H9 (cell line): ENCODE data around the gene IL9. TPM values are rescaled to one million over a fixed set of nuclear protein-coding genes. Genes with fewer than 3 reads are reported as not detected.

Experiments used
- DNase-seq: peaks from one replicate; pipeline ENCODE4 v3.0.0-alpha.2; 2017
- H2AFZ ChIP-seq: one replicate; pipeline ENCODE4 v1.6.1; 2013; ENCODE audit warnings: mild to moderate bottlenecking, low read length, control low read depth, moderate library complexity
- H2AK5ac ChIP-seq: 2 replicates; pipeline ENCODE4 v1.6.1; 2013; ENCODE audit warnings: low read length, control low read depth, mixed read lengths; ENCODE audit not compliant: insufficient read length
- H2BK120ac ChIP-seq: one replicate; pipeline ENCODE4 v1.6.1; 2013; ENCODE audit warnings: low read depth, mild to moderate bottlenecking, low read length, control low read depth, inconsistent platforms; ENCODE audit not compliant: poor library complexity, severe bottlenecking
- H2BK12ac ChIP-seq: 2 replicates; pipeline ENCODE4 v1.6.1; 2013; ENCODE audit warnings: low read length, control low read depth, mixed read lengths, low read depth; ENCODE audit not compliant: insufficient read length
- H2BK15ac ChIP-seq: 2 replicates; pipeline ENCODE4 v1.6.1; 2013; ENCODE audit warnings: low read depth, low read length, control low read depth
- H2BK20ac ChIP-seq: one replicate; pipeline ENCODE4 v1.6.1; 2013; ENCODE audit warnings: low read depth, mild to moderate bottlenecking, low read length, control low read depth, inconsistent platforms; ENCODE audit not compliant: poor library complexity, severe bottlenecking
- H2BK5ac ChIP-seq: 2 replicates; pipeline ENCODE4 v1.6.1; 2013; ENCODE audit warnings: low read length, control low read depth, mixed read lengths; ENCODE audit not compliant: insufficient read length
- H3K14ac ChIP-seq: 2 replicates; pipeline ENCODE4 v1.6.1; 2013; ENCODE audit warnings: low read length, control low read depth; ENCODE audit not compliant: insufficient read depth
- H3K18ac ChIP-seq: 2 replicates; pipeline ENCODE4 v1.6.1; 2013; ENCODE audit warnings: low read depth, mild to moderate bottlenecking, mixed read lengths, low read length, control low read depth; ENCODE audit not compliant: insufficient read length
- H3K23ac ChIP-seq: 2 replicates; pipeline ENCODE4 v1.6.1; 2013; ENCODE audit warnings: low read length, control low read depth, mixed read lengths, low read depth; ENCODE audit not compliant: insufficient read length
- H3K23me2 ChIP-seq: 2 replicates; pipeline ENCODE4 v1.6.1; 2013; ENCODE audit warnings: low read depth, mild to moderate bottlenecking, mixed read lengths, low read length, control low read depth; ENCODE audit not compliant: insufficient read length, poor library complexity, severe bottlenecking
- H3K27ac ChIP-seq: 2 replicates; pipeline ENCODE4 v1.5.1; 2013; ENCODE audit warnings: low read length, control low read depth, mixed read lengths, low read depth; ENCODE audit not compliant: insufficient read length
- H3K27me3 ChIP-seq: 2 replicates; pipeline ENCODE4 v1.6.1; 2013; ENCODE audit warnings: low read length, control low read depth, inconsistent platforms; ENCODE audit not compliant: insufficient read depth
- H3K4ac ChIP-seq: 2 replicates; pipeline ENCODE4 v1.6.1; 2013; ENCODE audit warnings: low read depth, mild to moderate bottlenecking, control low read depth, inconsistent platforms, low read length, moderate library complexity
- H3K4me1 ChIP-seq: 2 replicates; pipeline ENCODE4 v1.6.1; 2013; ENCODE audit warnings: low read length, control low read depth, inconsistent platforms; ENCODE audit not compliant: insufficient read depth
- H3K4me2 ChIP-seq: 2 replicates; pipeline ENCODE4 v1.6.1; 2013; ENCODE audit warnings: low read length, control low read depth, mixed read lengths; ENCODE audit not compliant: insufficient read length, insufficient read depth
- H3K56ac ChIP-seq: 2 replicates; pipeline ENCODE4 v1.6.1; 2013; ENCODE audit warnings: low read depth, mild to moderate bottlenecking, mixed read lengths, low read length, control low read depth; ENCODE audit not compliant: insufficient read length
- H3K79me1 ChIP-seq: 2 replicates; pipeline ENCODE4 v1.6.1; 2013; ENCODE audit warnings: low read depth, mild to moderate bottlenecking, moderate library complexity, low read length, control low read depth, inconsistent platforms; ENCODE audit not compliant: insufficient read depth, poor library complexity, severe bottlenecking
- H3K79me2 ChIP-seq: 2 replicates; pipeline ENCODE4 v1.6.1; 2013; ENCODE audit warnings: low read length, control low read depth, inconsistent platforms; ENCODE audit not compliant: insufficient read depth
- H3K9ac ChIP-seq: 2 replicates; pipeline ENCODE4 v1.6.1; 2013; ENCODE audit warnings: low read length, control low read depth, mixed read lengths; ENCODE audit not compliant: insufficient read length; ENCODE audit errors: extremely low read depth
- H3K9me3 ChIP-seq: one replicate; pipeline ENCODE4 v1.6.1; 2013; ENCODE audit warnings: low read depth, low read length, inconsistent platforms; ENCODE audit not compliant: control insufficient read depth
- H3T11ph ChIP-seq: one replicate; pipeline ENCODE4 v1.6.1; 2013; ENCODE audit warnings: mild to moderate bottlenecking, low read length, control low read depth, inconsistent platforms
- H4K20me1 ChIP-seq: one replicate; pipeline ENCODE4 v1.6.1; 2013; ENCODE audit not compliant: control insufficient read depth, insufficient read length, insufficient read depth
- H4K5ac ChIP-seq: 2 replicates; pipeline ENCODE4 v1.6.1; 2013; ENCODE audit warnings: low read depth, mild to moderate bottlenecking, mixed read lengths, low read length, control low read depth; ENCODE audit not compliant: insufficient read length
- H4K8ac ChIP-seq: replicated peaks from 2 replicates; pipeline ENCODE4 v1.6.1; 2013; ENCODE audit warnings: low read length, control low read depth, mixed read lengths, low read depth; ENCODE audit not compliant: insufficient read length
- H4K91ac ChIP-seq: 2 replicates; pipeline ENCODE4 v1.6.1; 2013; ENCODE audit warnings: low read depth, mild to moderate bottlenecking, moderate library complexity, mixed read lengths, low read length, control low read depth; ENCODE audit not compliant: insufficient read length
- H3K27ac Mint-ChIP-seq, 3 experiments: 2 replicates in 2 of 3; 3 replicates in 1 of 3; pipeline ENCODE4 v1.8.0; 2020 to 2021; ENCODE audit warnings: mixed read lengths in 3 of 3, mild to moderate bottlenecking in 1 of 3, moderate library complexity in 1 of 3
- H3K27me3 Mint-ChIP-seq: 2 replicates; pipeline ENCODE4 v1.8.0; 2021; ENCODE audit warnings: low read depth, mild to moderate bottlenecking, moderate library complexity, mixed read lengths
- H3K36me3 Mint-ChIP-seq, 3 experiments: 2 replicates in 2 of 3; 3 replicates in 1 of 3; pipeline ENCODE4 v1.8.0; 2020 to 2021; ENCODE audit warnings: low read depth in 3 of 3, mixed read lengths in 3 of 3; ENCODE audit not compliant: insufficient read depth in 1 of 3
- H3K4me1 Mint-ChIP-seq, 2 experiments: 2 replicates each; pipeline ENCODE4 v1.8.0; 2020; ENCODE audit warnings: mixed read lengths in 2 of 2
- H3K4me3 Mint-ChIP-seq, 2 experiments: 2 replicates in 1 of 2; 3 replicates in 1 of 2; pipeline ENCODE4 v1.8.0; 2020 to 2021; ENCODE audit warnings: mild to moderate bottlenecking in 2 of 2, mixed read lengths in 2 of 2, moderate library complexity in 1 of 2
- H3K9me3 Mint-ChIP-seq, 2 experiments: 2 replicates in 1 of 2; 3 replicates in 1 of 2; pipeline ENCODE4 v1.8.0; 2020; ENCODE audit warnings: mild to moderate bottlenecking in 2 of 2, mixed read lengths in 2 of 2, moderate library complexity in 1 of 2
- WGBS: extraction: QIAGEN DNeasy Blood & Tissue Kit; methylation state at CpG from one replicate; pipeline ENCODE4 v1.1.7; 2013; ENCODE audit warnings: missing lambda C conversion rate, low lambda C conversion rate, mixed read lengths; ENCODE audit not compliant: insufficient read length; ENCODE audit errors: extremely low coverage; 5-methylcytosine and 5-hydroxymethylcytosine counted together
- total RNA-seq: library from RNA; stranded (reverse); gene quantifications from 2 replicates; pipeline ENCODE4 v1.2.1, GENCODE V29; 2021
- TF ChIP-seq, protein P1 (sequence below): fragments of 200-600 bp; sonication (generic); conservative IDR thresholded peaks from 3 replicates; pipeline ENCODE4 v1.8.0; 2021; ENCODE audit warnings: antibody characterized with exemption, mild to moderate bottlenecking

IL9 gene
- total RNA-seq, 1 experiment from 2014 or later = not detected

DNA sequence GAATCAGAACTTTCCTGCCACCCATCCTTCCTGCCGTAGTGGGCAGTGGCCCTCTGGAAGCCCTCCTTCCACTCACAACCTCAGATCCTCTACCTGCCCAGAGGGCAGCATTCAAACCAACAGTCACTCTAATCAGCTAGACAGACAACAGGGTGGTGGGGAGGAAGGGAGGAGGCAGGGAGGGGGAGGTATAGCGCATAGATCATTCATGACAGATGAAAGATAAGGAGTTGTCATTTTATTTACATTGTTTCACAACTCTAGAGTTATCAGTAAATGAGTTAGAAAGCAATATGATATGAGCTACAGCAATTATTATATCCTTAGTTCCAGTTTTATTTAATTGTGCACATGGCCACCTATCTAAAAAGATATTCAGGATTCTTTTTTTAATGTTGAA lies 852 bp downstream of the IL9 start:
- Mint-ChIP-seq H3K4me3 (no peak overlapping the region), H3K9me3 (no peaks in the 10 kb centered on the region), H3K27me3 (peaks cover 42% of the 10 kb centered on the region), H3K36me3 (no peaks in the 10 kb centered on the region), H3K27ac (no peak overlapping the region), H3K4me1 (peaks cover 0 to 2% of the 10 kb centered on the region in 2 experiments; a peak in 1 of 4 replicates)
- H2BK15ac ChIP-seq = no peak overlapping the region
- no peaks in the 10 kb centered on the region for H3K79me2 ChIP-seq
- H3K4me1 ChIP-seq = no peaks in the 10 kb centered on the region
- no peaks in the 10 kb centered on the region for H4K20me1 ChIP-seq
- H3K9me3 ChIP-seq = no peaks in the 10 kb centered on the region
- H3K18ac ChIP-seq = no peak overlapping the region
- no peak overlapping the region for H2BK20ac ChIP-seq
- H3K56ac ChIP-seq = no peak overlapping the region
- TF ChIP-seq, protein P1, sequence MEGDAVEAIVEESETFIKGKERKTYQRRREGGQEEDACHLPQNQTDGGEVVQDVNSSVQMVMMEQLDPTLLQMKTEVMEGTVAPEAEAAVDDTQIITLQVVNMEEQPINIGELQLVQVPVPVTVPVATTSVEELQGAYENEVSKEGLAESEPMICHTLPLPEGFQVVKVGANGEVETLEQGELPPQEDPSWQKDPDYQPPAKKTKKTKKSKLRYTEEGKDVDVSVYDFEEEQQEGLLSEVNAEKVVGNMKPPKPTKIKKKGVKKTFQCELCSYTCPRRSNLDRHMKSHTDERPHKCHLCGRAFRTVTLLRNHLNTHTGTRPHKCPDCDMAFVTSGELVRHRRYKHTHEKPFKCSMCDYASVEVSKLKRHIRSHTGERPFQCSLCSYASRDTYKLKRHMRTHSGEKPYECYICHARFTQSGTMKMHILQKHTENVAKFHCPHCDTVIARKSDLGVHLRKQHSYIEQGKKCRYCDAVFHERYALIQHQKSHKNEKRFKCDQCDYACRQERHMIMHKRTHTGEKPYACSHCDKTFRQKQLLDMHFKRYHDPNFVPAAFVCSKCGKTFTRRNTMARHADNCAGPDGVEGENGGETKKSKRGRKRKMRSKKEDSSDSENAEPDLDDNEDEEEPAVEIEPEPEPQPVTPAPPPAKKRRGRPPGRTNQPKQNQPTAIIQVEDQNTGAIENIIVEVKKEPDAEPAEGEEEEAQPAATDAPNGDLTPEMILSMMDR = no peak
- no peak overlapping the region for H3K4ac ChIP-seq
- H2BK5ac ChIP-seq = no peak overlapping the region
- H2BK12ac ChIP-seq = no peak overlapping the region
- H3K23me2 ChIP-seq = no peaks in the 10 kb centered on the region
- no peak overlapping the region for H3T11ph ChIP-seq
- no peak overlapping the region for H3K4me2 ChIP-seq
- H3K27me3 ChIP-seq = no peaks in the 10 kb centered on the region
- no peak overlapping the region for H4K5ac ChIP-seq
- no peak overlapping the region for H3K14ac ChIP-seq
- no peaks in the 10 kb centered on the region for H3K79me1 ChIP-seq
- DNase-seq = no peak
- H3K27ac ChIP-seq = no peak overlapping the region
- no peak overlapping the region for H3K9ac ChIP-seq
- no peak overlapping the region for H3K23ac ChIP-seq
- H4K91ac ChIP-seq = no peak overlapping the region
- H2BK120ac ChIP-seq = no peak overlapping the region
- no CpG with 5 or more reads among the region's 2 CpGs for whole genome bisulfite sequencing
- no peak overlapping the region for H2AFZ ChIP-seq
- H4K8ac ChIP-seq = no peak overlapping the region
- H2AK5ac ChIP-seq = no peak overlapping the region
